ENCODE data around the gene PRKCH.
A peak's percentile ranks its signal among the peaks of the same experiment; 100 is the strongest.
"Not testable (repeated sequence)": the region's sequence is repeated elsewhere in the genome, so short reads cannot be mapped to it uniquely, and the experiment has no call there.

Gene PRKCH

GRCh38 chr14:61308701-61309100 is 12.7 kb upstream of the PRKCH start:
- not testable (repeated sequence) for DNase-seq

GRCh38 chr14:61315313-61315712 is 6.1 kb upstream of the PRKCH start:
- DNase-seq, result no peak

GRCh38 chr14:61319086-61319485 is 2.3 kb upstream of the PRKCH start:
- no peak for DNase-seq

GRCh38 chr14:61319706-61320105 is 1.7 kb upstream of the PRKCH start:
- DNase-seq, result no peak

GRCh38 chr14:61320170-61320569 is 1.2 kb upstream of the PRKCH start:
- not testable (repeated sequence) for DNase-seq

GRCh38 chr14:61320806-61321384 is 484 bp upstream of the PRKCH start:
- no peak for DNase-seq

- peak in 2 of 5 experiments; percentile 26 to 44 for DNase-seq
Observed at GRCh38 chr14:61322011-61322798, 826 bp downstream of the PRKCH start.

GRCh38 chr14:61322799-61323290 is 1.5 kb downstream of the PRKCH start:
- peak in 2 of 5 experiments; percentile 32 to 80 for DNase-seq

- DNase-seq, result no peak
Observed at GRCh38 chr14:61323970-61324369, 2.6 kb downstream of the PRKCH start.

GRCh38 chr14:61325166-61325565 is 3.8 kb downstream of the PRKCH start:
- peak in 1 of 5 experiments; percentile 45 for DNase-seq

- peak in 1 of 5 experiments; percentile 54 for DNase-seq
Observed at GRCh38 chr14:61326146-61326545, 4.8 kb downstream of the PRKCH start.

GRCh38 chr14:61326847-61327246 is 5.5 kb downstream of the PRKCH start:
- DNase-seq, result no peak

GRCh38 chr14:61328626-61329262 is 7.4 kb downstream of the PRKCH start:
- DNase-seq, result peak in 1 of 5 experiments; percentile 52

GRCh38 chr14:61329478-61330051 is 8.2 kb downstream of the PRKCH start:
- DNase-seq, result peak in 1 of 5 experiments; percentile 46

- DNase-seq, result peak in 1 of 5 experiments; percentile 89
Observed at GRCh38 chr14:61330511-61330910, 9.1 kb downstream of the PRKCH start.

- no peak for DNase-seq
Observed at GRCh38 chr14:61331992-61332657, 10.7 kb downstream of the PRKCH start.

GRCh38 chr14:61332658-61333029 is 11.3 kb downstream of the PRKCH start:
- DNase-seq, result peak in 1 of 5 experiments; percentile 73

GRCh38 chr14:61333087-61333486 is 11.7 kb downstream of the PRKCH start:
- DNase-seq, result no peak

- peak in 1 of 5 experiments; percentile 63 for DNase-seq
Observed at GRCh38 chr14:61334197-61334701, 12.9 kb downstream of the PRKCH start.

GRCh38 chr14:61335049-61335448 is 13.7 kb downstream of the PRKCH start:
- DNase-seq, result peak in 1 of 5 experiments; percentile 71

- peak in 2 of 5 experiments; percentile 60 to 89 for DNase-seq
Observed at GRCh38 chr14:61335671-61336275, 14.4 kb downstream of the PRKCH start.

GRCh38 chr14:61337893-61338292 is 16.5 kb downstream of the PRKCH start:
- peak in 3 of 5 experiments; percentile 68 to 95 (median 84) for DNase-seq
